ENCODE results near the gene SAA4. TPM values are rescaled to one million over a fixed set of nuclear protein-coding genes. Genes with fewer than 3 reads are reported as not detected.
"Not testable (repeated sequence)": the region's sequence is repeated elsewhere in the genome, so short reads cannot be mapped to it uniquely, and the experiment has no call there.

The SAA4 gene
- total and polyA plus RNA-seq, 2 experiments from 2014 or later, result 0.20 TPM; not detected in 1

DNA sequence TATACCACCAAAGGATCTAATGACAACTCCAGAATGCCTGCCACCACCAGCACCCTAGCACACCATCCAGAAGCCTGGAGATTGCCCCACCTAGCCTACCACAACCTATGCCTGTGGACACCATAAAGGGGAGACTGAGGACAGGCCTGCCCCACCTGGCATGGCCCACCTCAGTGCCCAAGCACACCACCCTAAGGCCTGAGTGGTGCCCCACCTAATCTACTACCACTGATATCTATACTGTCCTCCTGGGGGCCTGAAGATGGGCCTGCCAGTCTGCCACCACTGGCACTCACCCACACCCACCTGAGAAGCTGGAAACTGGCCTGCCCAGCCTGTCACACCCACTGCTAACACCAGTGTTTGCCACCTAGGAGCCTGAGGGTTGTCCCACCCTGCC lies 31.8 kb downstream of the SAA4 start:
- no peak for DNase-seq (ENCODE audit: low read depth in 1 of 2, low spot score in 1 of 2)
- no peaks in the 10 kb centered on the region for H3K9me3 ChIP-seq (ENCODE audit: low read depth)
- TF ChIP-seq, protein P1, sequence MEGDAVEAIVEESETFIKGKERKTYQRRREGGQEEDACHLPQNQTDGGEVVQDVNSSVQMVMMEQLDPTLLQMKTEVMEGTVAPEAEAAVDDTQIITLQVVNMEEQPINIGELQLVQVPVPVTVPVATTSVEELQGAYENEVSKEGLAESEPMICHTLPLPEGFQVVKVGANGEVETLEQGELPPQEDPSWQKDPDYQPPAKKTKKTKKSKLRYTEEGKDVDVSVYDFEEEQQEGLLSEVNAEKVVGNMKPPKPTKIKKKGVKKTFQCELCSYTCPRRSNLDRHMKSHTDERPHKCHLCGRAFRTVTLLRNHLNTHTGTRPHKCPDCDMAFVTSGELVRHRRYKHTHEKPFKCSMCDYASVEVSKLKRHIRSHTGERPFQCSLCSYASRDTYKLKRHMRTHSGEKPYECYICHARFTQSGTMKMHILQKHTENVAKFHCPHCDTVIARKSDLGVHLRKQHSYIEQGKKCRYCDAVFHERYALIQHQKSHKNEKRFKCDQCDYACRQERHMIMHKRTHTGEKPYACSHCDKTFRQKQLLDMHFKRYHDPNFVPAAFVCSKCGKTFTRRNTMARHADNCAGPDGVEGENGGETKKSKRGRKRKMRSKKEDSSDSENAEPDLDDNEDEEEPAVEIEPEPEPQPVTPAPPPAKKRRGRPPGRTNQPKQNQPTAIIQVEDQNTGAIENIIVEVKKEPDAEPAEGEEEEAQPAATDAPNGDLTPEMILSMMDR (IDR thresholded peaks at IDR 0.05; ENCODE audit: low read depth, low read length), result no peak
- no peaks in the 10 kb centered on the region for H3K36me3 ChIP-seq
- H3K4me3 ChIP-seq, result no peak overlapping the region
- no peaks in the 10 kb centered on the region for H3K4me1 ChIP-seq (ENCODE audit: low read depth)
- no peaks in the 10 kb centered on the region for H3K27me3 ChIP-seq
- no peak overlapping the region for H3K27ac ChIP-seq

DNA sequence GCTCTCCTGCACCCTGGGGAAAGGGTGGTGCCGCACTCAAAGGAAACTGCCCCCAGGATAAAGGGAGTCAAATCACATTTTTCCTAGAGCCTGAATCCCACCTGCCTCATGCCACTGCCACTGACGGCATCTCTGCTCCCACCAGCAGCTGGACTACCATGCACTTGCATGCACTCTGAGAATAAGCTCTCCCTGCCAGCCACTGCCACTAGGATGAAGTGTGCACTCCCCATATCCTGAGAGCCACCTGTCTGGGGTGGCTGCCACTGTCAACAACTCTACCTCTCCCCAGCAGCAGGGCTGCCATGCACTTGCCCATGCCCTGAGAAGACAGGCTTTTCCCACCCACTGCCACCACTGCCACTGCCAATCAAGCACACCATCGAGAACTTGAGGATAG lies 32.4 kb downstream of the SAA4 start:
- Histone ChIP-seq H3K4me1 (ENCODE audit: low read depth) (no peaks in the 10 kb centered on the region), H3K27ac (no peak overlapping the region), H3K36me3 (no peaks in the 10 kb centered on the region), H3K27me3 (no peaks in the 10 kb centered on the region), H3K9me3 (ENCODE audit: low read depth) (no peaks in the 10 kb centered on the region), H3K4me3 (no peak overlapping the region)
- DNase-seq (ENCODE audit: low read depth in 1 of 2, low spot score in 1 of 2), result no peak
- TF ChIP-seq, protein P1 (IDR thresholded peaks at IDR 0.05; ENCODE audit: low read depth, low read length), result no peak

DNA sequence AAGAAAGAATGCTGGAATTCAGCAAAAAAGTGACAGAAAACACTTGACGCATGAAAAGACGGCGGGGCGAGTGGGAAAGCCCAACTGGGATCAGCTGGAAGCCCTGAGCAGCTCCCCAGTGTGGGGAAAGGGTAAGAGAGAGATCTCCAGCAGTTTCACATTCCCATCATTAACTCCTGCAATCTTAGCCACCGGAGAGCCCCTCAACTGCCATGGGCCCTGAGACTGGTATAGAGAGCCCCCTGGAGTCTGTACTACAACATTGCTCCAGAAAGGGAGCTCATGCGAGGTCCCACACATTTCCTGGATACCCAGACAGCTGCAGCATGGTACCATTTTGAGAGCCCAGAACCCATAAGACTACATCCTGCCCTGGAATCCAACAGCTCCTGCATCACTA lies 32.9 kb downstream of the SAA4 start:
- no peak overlapping the region for H3K4me3 ChIP-seq
- H3K27ac ChIP-seq, result no peak overlapping the region
- no peaks in the 10 kb centered on the region for H3K4me1 ChIP-seq (ENCODE audit: low read depth)
- H3K36me3 ChIP-seq, result no peaks in the 10 kb centered on the region
- no peaks in the 10 kb centered on the region for H3K9me3 ChIP-seq (ENCODE audit: low read depth)
- no peaks in the 10 kb centered on the region for H3K27me3 ChIP-seq
- TF ChIP-seq, protein P1 (IDR thresholded peaks at IDR 0.05; ENCODE audit: low read depth, low read length), result peak; percentile 59
- DNase-seq (ENCODE audit: low read depth in 1 of 2, low spot score in 1 of 2), result peak; percentile 41 to 46

DNA sequence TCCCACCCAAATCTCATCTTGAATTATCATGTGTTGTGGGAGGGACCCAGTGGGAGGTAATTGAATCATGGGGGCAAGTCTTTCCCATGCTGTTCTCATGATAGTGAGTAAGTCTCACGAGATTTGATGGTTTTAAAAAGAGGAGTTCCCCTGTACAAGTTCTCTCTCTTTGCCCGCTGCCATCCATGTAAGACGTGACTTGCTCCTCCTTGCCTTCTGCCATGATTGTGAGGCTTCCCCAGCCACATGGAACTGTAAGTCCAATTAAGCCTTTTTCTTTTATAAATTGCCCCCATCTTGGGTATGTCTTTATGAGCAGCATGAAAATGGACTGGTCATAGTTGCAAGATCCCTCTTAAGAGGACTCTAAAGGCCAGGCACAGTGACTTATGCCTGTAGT lies 38.9 kb downstream of the SAA4 start:
- not testable (repeated sequence) for H3K27me3 ChIP-seq; H3K9me3 ChIP-seq (ENCODE audit: low read depth)

DNA sequence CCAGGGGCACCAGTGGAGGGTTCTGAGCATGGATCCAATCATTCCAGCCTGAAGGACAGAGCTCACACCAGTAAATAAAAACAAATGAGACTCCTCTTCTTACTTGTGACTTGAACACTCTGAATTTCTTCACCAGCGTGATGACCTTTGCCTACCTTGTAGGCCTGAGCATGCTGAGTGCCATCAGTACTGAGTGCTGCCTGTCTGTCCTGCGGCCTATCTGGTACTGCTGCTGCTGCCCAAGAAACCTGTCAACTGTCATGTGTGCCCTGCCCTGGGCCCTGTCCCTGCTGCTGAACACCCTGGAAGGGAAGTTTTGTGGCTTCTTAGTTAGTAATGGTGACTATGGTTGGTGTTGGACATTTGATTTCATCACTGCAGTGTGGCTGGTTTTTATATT lies 40.1 kb downstream of the SAA4 start:
- no peaks in the 10 kb centered on the region for H3K4me1 ChIP-seq (ENCODE audit: low read depth)
- no peak for DNase-seq (ENCODE audit: low read depth in 1 of 2, low spot score in 1 of 2)
- H3K27me3 ChIP-seq, result peaks cover 4% of the 10 kb centered on the region
- H3K9me3 ChIP-seq (ENCODE audit: low read depth), result no peaks in the 10 kb centered on the region
- H3K4me3 ChIP-seq, result no peak overlapping the region
- no peaks in the 10 kb centered on the region for H3K36me3 ChIP-seq
- TF ChIP-seq, protein P1 (IDR thresholded peaks at IDR 0.05; ENCODE audit: low read depth, low read length), result no peak
- no peak overlapping the region for H3K27ac ChIP-seq

More for the DNA sequence above, 38.9 kb downstream of the SAA4 start:
- not testable (repeated sequence) for H3K4me3 ChIP-seq; H3K27ac ChIP-seq; DNase-seq (ENCODE audit: low read depth in 1 of 2, low spot score in 1 of 2); H3K4me1 ChIP-seq (ENCODE audit: low read depth); H3K36me3 ChIP-seq

DNA sequence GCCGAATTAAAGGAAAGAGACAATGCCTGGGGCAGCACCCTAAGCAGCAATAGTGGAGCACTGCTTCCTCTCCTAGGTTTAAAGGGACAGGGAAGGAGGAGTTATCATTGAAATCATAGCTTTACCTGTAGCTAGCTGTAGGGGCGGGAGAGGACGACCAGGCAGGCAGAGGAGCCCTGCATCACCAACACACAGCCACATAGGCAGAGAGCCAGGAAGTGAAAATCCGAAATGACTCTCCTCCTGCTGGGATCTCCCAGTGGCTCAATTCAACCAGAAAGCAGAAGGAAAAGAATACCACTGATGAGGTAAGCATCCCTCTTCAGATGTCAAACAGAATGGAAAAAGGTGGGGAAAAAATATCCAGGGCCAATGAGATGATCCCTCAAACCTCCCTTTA lies 43.6 kb downstream of the SAA4 start:
- H3K4me1 ChIP-seq (ENCODE audit: low read depth), result no peaks in the 10 kb centered on the region

More for the DNA sequence above, 43.6 kb downstream of the SAA4 start:
- H3K4me3 ChIP-seq, result no peak overlapping the region
- TF ChIP-seq, protein P1 (IDR thresholded peaks at IDR 0.05; ENCODE audit: low read depth, low read length), result no peak
- H3K36me3 ChIP-seq, result no peaks in the 10 kb centered on the region
- H3K9me3 ChIP-seq (ENCODE audit: low read depth), result no peaks in the 10 kb centered on the region
- no peak for DNase-seq (ENCODE audit: low read depth in 1 of 2, low spot score in 1 of 2)
- H3K27ac ChIP-seq, result no peak overlapping the region
- peaks cover 4% of the 10 kb centered on the region for H3K27me3 ChIP-seq
